GM12874 (cell line): ENCODE results near the gene FAM3A.

ENCODE experiments used
- TF ChIP-seq, protein P1 (sequence below): IDR thresholded peaks from 2 replicates; pipeline ENCODE4 v1.5.1; 2011; ENCODE audit warnings: low read depth, mild to moderate bottlenecking, control low read depth, low read length, moderate library complexity; ENCODE audit not compliant: insufficient read depth

The FAM3A gene

DNA sequence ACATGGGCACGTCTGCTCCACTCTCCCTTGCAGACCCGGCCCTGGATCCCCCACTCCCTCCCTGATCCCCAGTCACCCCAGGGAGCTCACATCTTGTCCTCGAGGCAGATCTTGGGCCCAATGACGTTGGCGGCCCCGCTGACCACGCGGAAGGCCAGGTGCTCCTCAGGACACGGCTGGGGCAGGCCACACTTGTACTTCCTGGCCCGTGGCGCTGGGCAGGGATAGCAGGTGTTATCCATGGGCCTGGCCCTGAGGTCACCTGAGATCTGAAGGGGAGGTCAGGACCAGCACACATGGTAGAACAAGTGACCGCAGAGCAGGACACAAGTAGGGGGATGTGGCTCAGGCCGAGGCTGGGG, 7.7 kb downstream of the FAM3A start:
- TF ChIP-seq, protein P1, sequence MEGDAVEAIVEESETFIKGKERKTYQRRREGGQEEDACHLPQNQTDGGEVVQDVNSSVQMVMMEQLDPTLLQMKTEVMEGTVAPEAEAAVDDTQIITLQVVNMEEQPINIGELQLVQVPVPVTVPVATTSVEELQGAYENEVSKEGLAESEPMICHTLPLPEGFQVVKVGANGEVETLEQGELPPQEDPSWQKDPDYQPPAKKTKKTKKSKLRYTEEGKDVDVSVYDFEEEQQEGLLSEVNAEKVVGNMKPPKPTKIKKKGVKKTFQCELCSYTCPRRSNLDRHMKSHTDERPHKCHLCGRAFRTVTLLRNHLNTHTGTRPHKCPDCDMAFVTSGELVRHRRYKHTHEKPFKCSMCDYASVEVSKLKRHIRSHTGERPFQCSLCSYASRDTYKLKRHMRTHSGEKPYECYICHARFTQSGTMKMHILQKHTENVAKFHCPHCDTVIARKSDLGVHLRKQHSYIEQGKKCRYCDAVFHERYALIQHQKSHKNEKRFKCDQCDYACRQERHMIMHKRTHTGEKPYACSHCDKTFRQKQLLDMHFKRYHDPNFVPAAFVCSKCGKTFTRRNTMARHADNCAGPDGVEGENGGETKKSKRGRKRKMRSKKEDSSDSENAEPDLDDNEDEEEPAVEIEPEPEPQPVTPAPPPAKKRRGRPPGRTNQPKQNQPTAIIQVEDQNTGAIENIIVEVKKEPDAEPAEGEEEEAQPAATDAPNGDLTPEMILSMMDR = no peak

DNA sequence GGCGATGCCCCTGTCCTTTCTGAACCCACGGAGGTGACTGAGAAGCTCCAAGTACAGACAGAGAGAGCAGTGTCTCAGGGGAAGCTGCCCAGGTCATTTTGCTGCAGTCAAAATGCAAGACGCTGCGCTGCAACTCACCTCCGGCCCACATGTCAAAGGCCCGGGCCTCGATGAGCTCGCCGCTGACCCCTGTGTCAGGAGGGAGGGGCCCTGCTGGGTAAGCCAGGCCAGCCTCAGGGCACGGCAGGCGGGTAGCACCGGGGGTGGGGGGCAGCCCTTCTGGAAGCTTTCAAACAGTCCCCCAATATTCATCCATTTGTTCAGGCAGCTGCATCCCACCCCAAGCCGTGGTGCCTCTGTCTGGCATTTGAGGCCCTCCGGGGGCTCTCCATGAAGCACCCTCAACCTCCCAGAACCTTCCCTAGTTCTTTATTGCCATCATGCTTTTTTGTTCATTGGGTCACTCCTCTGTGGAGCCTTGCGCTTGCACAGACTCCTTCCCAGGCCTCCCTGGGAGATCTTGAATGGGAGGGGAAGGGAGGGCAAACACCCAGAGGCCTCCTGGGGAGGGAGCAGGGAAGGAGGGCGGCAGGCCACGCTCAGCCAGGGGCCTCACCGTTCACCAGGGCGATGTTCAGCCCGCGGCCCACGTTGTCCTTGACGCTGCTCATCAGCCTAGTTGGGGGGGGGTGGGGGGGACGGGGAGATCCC, 8.2 kb downstream of the FAM3A start:
- TF ChIP-seq, protein P1 = no peak

DNA sequence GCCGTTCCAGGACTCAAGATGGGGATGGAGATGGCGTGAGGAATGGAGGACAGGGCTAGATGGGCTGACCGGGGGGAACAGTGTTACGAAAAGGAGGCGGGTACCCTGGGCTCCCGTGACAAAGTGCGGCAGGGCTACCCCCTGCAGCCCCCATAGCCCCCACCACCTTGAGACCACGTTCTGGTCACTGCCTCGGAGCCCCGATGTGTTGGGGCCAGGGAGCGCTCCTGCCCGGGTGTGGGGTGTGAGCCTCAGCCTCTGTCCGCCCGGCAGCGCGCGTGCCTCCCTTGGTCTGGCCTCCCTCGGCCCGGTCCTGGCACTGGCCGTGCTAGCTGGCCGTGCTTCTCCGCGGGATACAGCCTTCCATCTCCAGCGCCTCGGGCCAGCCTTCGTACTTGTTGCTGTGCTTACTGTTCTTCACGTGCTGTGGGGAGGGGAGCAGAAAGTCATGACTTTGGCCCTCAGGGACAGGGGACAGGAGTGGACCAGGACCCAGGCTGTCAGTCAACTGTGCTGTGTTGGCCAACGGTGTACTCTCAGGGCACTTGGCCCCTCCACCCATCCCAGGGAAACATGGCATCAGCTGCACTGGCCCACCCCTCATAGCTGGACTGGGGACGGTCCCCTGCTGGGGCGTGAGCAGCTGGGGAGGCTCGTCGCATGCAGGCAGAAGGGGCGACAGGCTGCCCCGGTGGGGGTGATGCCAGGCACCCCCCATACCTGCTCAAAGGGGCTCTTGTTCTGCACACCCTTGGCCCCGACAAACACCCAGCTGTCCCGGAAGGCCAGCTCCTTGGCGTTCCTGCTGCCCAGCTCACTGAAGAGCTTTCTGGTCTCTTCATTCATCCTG, 9.3 kb downstream of the FAM3A start:
- TF ChIP-seq, protein P1 = no peak

GRCh38 chrX:154505734-154506133, 10.3 kb downstream of the FAM3A start:
- TF ChIP-seq, protein P1 = no peak

DNA sequence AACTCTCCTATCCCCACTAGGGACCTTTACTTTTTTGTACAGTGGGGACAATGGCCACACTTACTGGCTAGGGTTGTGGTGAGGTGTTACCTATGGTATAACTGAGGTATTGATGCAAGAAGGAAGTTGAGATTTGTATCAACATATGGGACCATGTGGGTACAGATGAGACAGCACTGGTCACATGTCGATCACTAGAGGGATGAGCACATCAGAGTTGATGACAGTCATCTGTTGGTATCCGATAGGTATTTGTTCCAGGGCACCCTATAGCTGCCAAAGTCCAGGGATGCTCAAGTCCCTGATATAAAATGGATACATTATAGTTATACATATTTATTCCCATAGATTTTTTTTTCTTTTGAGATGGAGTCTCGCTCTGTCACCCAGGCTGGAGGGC, 13.0 kb downstream of the FAM3A start:
- TF ChIP-seq, protein P1 = no peak

DNA sequence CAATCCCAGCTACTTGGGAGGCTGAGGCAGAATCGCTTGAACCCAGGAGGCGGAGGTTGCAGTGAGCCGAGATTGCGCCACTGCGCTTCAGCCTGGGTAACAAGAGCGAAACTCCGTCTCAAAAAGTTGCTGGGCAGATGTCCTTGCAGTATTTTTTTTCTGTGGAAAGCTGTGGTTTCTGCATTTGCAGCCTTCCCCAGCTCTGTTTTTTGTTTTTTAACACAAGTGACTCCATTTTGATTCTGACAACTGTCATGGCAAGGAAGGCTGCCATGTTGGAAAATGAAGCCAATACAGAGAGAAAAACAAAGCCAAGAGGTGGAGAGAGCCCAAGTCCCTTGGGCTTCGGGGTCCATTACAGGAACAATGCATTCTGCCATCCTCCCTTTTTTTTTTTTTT, 13.9 kb downstream of the FAM3A start:
- TF ChIP-seq, protein P1 = no peak

GRCh38 chrX:154495472-154495922, 20.5 kb downstream of the FAM3A start:
- TF ChIP-seq, protein P1 = no peak
